ENCODE measurements around the gene P4HB. TPM values are rescaled to one million over a fixed set of nuclear protein-coding genes. Genes with fewer than 3 reads are reported as not detected.

The P4HB gene
- total RNA-seq, 6 experiments from 2014 or later: 790 to 981 (median 910) TPM

DNA sequence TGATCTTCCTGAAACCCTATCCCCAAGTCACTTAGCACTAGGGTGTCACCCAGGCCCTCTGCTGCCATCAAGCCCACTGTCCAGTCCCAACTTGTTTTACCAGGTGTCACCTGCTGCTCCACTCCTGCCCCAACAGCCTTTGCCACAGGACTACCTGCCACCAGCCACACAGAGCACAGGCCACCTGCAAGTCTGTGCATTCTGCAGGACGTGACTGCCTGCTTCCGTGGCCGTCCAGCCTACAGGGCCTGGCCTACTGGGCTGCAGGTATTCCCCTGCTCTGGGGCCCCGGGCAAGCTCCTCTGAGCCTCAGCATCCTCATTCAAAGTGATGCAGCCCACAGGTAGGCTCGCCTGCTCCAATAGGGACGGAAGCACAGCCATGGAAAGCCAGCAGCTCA, 30.5 kb downstream of the P4HB start:
- no peak for DNase-seq
- Mint-ChIP-seq H3K27ac (no peak overlapping the region), H3K4me3 (no peak overlapping the region), H3K27me3 (ENCODE audit: insufficient read depth) (peaks cover 2% of the 10 kb centered on the region; the same call in 1 of the 2 replicates), H3K9me3 (no peaks in the 10 kb centered on the region), H3K36me3 (ENCODE audit: low read depth) (no peaks in the 10 kb centered on the region), H3K4me1 (ENCODE audit: low read depth) (peaks cover 14% of the 10 kb centered on the region)
- TF ChIP-seq, protein P1, sequence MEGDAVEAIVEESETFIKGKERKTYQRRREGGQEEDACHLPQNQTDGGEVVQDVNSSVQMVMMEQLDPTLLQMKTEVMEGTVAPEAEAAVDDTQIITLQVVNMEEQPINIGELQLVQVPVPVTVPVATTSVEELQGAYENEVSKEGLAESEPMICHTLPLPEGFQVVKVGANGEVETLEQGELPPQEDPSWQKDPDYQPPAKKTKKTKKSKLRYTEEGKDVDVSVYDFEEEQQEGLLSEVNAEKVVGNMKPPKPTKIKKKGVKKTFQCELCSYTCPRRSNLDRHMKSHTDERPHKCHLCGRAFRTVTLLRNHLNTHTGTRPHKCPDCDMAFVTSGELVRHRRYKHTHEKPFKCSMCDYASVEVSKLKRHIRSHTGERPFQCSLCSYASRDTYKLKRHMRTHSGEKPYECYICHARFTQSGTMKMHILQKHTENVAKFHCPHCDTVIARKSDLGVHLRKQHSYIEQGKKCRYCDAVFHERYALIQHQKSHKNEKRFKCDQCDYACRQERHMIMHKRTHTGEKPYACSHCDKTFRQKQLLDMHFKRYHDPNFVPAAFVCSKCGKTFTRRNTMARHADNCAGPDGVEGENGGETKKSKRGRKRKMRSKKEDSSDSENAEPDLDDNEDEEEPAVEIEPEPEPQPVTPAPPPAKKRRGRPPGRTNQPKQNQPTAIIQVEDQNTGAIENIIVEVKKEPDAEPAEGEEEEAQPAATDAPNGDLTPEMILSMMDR (IDR thresholded peaks at IDR 0.05): no peak

DNA sequence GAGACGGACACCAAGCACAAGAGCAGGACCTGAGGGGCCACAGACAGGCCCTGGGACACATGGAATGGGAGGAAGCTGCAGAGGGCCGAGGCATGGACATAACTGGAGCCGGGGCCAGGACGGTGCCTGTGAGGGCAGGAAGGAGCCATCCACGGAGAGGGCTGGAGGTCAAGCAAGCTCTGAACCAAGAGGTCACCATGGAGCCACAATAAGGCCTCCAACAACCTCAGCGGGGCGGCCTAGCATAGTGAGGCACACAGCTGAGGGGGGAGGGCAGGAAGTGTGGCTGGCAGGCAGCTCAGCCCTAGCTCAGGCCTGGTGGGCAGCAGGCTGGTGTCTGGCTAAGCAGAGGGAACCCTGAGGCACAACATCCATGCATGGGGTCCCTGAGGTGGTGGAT, 31.7 kb downstream of the P4HB start:
- H3K4me1 Mint-ChIP-seq (ENCODE audit: low read depth): peaks cover 14% of the 10 kb centered on the region
- H3K9me3 Mint-ChIP-seq: no peaks in the 10 kb centered on the region
- no peak overlapping the region for H3K4me3 Mint-ChIP-seq

GRCh38 chr17:81825841-81826466, 34.4 kb downstream of the P4HB start:
- Mint-ChIP-seq H3K27ac (no peak overlapping the region), H3K27me3 (ENCODE audit: insufficient read depth) (no peaks in the 10 kb centered on the region), H3K4me1 (ENCODE audit: low read depth) (no peaks in the 10 kb centered on the region), H3K9me3 (no peaks in the 10 kb centered on the region), H3K36me3 (ENCODE audit: low read depth) (no peaks in the 10 kb centered on the region), H3K4me3 (no peak overlapping the region)
- DNase-seq: no peak
- TF ChIP-seq, protein P1 (IDR thresholded peaks at IDR 0.05): peak; percentile 38; the same call in 1 of the 2 replicates

More for the DNA sequence above, 31.7 kb downstream of the P4HB start:
- no peaks in the 10 kb centered on the region for H3K36me3 Mint-ChIP-seq (ENCODE audit: low read depth)
- no peak overlapping the region; the same call in 1 of the 2 replicates for H3K27ac Mint-ChIP-seq
- peaks cover 2% of the 10 kb centered on the region; the same call in 1 of the 2 replicates for H3K27me3 Mint-ChIP-seq (ENCODE audit: insufficient read depth)
- DNase-seq: no peak
- TF ChIP-seq, protein P1 (IDR thresholded peaks at IDR 0.05): no peak

- Mint-ChIP-seq H3K4me3 (no peak overlapping the region), H3K27ac (no peak overlapping the region), H3K9me3 (no peaks in the 10 kb centered on the region), H3K36me3 (ENCODE audit: low read depth) (no peaks in the 10 kb centered on the region), H3K4me1 (ENCODE audit: low read depth) (no peaks in the 10 kb centered on the region), H3K27me3 (ENCODE audit: insufficient read depth) (no peaks in the 10 kb centered on the region)
- DNase-seq: no peak
- TF ChIP-seq, protein P1 (IDR thresholded peaks at IDR 0.05): no peak
These were observed 35.7 kb downstream of the P4HB start for GRCh38 chr17:81824595-81824994.

GRCh38 chr17:81823820-81824550, 36.4 kb downstream of the P4HB start:
- Mint-ChIP-seq H3K9me3 (no peaks in the 10 kb centered on the region), H3K36me3 (ENCODE audit: low read depth) (no peaks in the 10 kb centered on the region), H3K4me3 (no peak overlapping the region), H3K27ac (no peak overlapping the region), H3K4me1 (ENCODE audit: low read depth) (no peaks in the 10 kb centered on the region), H3K27me3 (ENCODE audit: insufficient read depth) (no peaks in the 10 kb centered on the region)
- TF ChIP-seq, protein P1 (IDR thresholded peaks at IDR 0.05): no peak
- DNase-seq: no peak
